Rectal smooth muscle tissue (tissue), 1 donor: ENCODE results near the gene UBE2O.

Experiments
- H3K27ac ChIP-seq: one replicate; pipeline ENCODE4 v1.7.0; 2013; ENCODE audit warnings: low read depth, low read length, inconsistent platforms
- H3K27me3 ChIP-seq: one replicate; pipeline ENCODE4 v1.7.0; 2013; ENCODE audit warnings: low read length; ENCODE audit not compliant: control insufficient read depth, insufficient read depth
- H3K36me3 ChIP-seq: one replicate; pipeline ENCODE4 v1.7.0; 2013; ENCODE audit warnings: low read length; ENCODE audit not compliant: control insufficient read depth, insufficient read depth
- H3K4me1 ChIP-seq: one replicate; pipeline ENCODE4 v1.7.0; 2013; ENCODE audit warnings: low read length; ENCODE audit not compliant: control insufficient read depth, insufficient read depth
- H3K4me3 ChIP-seq: one replicate; pipeline ENCODE4 v1.7.0; 2013; ENCODE audit warnings: low read length
- H3K9ac ChIP-seq: one replicate; pipeline ENCODE4 v1.7.0; 2013; ENCODE audit warnings: low read length

Gene UBE2O

DNA sequence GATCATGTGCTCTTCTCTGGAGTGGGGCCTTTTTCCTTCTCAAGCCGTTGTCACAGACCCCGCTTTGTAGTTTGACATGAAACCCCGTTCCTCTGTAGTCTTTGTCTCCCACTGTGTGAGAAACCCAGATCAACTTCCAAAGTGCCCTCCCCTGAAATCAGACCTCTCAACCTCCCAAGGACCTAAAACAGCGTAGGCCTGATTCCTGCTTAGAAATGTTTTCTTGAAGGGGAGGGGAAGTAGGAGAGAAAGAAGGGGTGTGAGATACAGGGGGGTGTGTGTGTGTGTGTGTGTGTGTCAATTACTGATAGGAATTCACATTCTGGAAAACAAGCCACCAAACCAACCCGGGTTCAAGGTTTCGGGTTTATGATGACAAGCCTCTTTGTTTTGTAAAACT is 1.4 kb downstream of the UBE2O start:
- no peak overlapping the region for H3K9ac ChIP-seq

DNA sequence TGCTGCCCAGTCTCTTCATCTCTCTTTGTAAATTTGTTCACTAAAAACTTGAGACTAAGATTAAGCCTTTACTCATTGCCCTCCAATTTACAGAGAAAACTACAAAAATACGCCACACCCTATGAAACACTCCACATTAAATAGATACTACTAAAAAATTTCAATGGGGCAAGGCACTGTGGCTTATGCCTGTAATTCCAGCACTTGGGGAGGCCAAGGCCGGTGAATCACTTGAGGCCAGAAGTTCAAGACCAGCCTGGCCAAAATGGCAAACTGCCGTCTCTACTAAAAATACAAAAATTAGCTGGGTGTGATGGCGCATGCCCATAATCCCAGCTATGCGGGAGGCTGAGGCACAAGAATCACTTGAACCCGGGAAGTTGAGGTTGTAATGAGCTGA is 3.8 kb downstream of the UBE2O start:
- Histone ChIP-seq H3K9ac (no peak overlapping the region), H3K27me3 (no peaks in the 10 kb centered on the region), H3K36me3 (no peaks in the 10 kb centered on the region), H3K4me3 (no peak overlapping the region), H3K27ac (no peak overlapping the region), H3K4me1 (peaks cover 18% of the 10 kb centered on the region)

More for the DNA sequence above, 1.4 kb downstream of the UBE2O start:
- Histone ChIP-seq H3K4me3 (no peak overlapping the region), H3K36me3 (no peaks in the 10 kb centered on the region), H3K27ac (no peak overlapping the region), H3K27me3 (no peaks in the 10 kb centered on the region), H3K4me1 (peaks cover 16% of the 10 kb centered on the region)

DNA sequence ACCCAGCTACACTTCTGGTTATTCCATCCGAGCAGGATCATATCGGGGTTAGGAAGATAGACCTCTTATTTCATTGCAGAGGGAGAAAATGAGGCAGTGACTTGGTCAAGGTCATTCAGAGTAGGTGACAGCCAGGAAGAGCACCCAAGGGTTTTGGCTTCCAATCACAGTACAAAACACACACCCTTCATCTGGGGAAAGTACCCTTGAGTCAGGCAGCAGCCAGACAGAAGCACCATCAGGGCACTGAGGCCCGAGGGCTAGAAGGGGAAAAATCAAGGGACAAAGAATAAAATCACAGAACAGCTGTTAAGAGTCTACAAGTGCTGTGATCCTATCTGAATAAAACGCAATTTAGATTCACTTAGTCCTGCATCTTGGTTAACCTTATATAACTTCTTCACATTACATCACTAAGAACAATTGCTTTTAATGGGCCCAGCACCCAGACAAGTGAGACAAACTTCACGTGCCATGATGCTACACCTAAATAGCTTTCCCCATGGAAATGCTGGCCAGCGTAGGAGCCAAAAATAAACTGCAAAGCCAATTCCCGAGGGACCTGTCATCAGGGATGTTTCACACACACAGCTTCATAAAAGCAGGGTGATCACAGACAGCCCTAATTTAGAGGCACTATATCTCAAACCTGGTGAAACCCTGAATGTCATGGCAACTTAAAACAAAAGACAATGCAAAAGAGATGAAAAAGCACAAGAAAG is 4.9 kb downstream of the UBE2O start:
- no peaks in the 10 kb centered on the region for H3K27me3 ChIP-seq
- no peak overlapping the region for H3K4me3 ChIP-seq
- no peak overlapping the region for H3K9ac ChIP-seq
- H3K36me3 ChIP-seq = no peaks in the 10 kb centered on the region
- peak overlapping the region; percentile 50 for H3K27ac ChIP-seq
- peaks cover 18% of the 10 kb centered on the region for H3K4me1 ChIP-seq

DNA sequence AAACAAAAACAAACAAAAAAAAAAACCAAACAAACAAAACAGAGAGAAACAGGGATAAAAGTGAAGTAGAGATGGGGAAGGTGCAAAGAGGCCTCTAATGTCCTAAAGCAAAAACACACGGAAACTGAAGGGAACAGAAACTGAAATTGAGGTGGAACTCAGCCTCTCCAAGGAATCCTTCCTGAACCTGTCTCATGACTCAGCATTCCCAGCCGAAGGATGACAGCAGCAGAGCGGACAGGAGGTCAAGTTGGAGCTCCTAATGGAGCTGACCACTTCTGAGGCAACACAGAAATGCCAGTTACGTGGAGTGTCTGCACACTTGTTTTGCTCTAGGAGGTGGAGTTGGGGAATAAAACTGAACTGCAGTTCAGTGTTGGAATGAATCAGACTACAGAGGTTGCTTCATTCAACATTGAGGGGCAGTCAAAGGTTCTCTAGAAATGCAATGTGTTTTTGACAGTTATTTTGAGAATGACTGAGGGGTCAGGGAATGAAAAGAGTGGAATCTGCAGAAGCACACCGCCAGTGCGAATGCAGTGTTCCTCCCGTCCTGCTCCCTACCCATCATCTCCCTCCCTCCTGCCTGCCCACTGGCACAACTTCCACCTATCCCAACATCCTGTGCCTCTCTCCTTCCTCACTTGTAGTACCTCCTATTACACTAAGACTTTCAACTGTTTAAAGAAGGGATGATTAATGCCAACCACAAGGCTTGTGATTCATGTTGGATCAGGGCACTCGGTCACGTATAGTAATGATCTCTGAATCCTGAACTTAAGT is 6.3 kb downstream of the UBE2O start:
- no peak overlapping the region for H3K4me3 ChIP-seq
- no peaks in the 10 kb centered on the region for H3K36me3 ChIP-seq
- H3K27me3 ChIP-seq = no peaks in the 10 kb centered on the region
- H3K4me1 ChIP-seq = peaks cover 18% of the 10 kb centered on the region
- H3K9ac ChIP-seq = no peak overlapping the region
- H3K27ac ChIP-seq = no peak overlapping the region

DNA sequence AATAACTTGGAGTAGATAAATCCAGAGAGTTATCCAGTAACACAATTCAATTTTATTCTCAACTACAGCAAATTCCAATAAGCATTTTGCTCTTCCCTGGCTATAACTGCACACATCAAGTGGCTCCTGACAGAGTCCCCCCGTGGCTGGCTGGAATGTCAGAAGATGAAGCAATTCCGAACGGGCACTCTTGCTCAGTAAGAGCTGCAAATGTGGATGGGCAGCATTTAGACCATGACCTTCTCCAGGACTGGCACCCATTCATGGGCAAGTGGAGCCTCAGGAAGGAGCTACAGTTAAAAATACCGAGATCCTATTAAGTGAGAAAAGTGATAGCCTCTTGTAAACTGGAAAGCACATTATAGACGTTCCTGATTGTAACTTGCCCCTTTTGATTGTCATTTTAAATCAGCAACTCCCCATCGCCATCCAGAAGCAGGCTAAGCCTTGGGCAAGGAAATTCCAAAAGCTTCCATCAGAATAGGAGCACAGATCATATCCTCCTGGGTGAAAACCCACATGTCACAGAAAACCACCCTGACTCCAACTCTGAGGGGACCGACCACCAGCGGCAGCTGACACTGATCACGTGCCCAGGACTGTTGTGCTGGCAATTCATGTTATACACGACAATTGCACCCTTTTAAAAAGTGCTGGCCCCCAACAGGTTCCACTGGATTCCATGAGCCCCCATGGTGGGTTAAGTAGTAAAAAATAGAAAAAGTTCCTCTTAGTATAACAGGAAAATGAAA is 7.1 kb downstream of the UBE2O start:
- peaks cover 18% of the 10 kb centered on the region for H3K4me1 ChIP-seq
- H3K4me3 ChIP-seq = no peak overlapping the region

DNA sequence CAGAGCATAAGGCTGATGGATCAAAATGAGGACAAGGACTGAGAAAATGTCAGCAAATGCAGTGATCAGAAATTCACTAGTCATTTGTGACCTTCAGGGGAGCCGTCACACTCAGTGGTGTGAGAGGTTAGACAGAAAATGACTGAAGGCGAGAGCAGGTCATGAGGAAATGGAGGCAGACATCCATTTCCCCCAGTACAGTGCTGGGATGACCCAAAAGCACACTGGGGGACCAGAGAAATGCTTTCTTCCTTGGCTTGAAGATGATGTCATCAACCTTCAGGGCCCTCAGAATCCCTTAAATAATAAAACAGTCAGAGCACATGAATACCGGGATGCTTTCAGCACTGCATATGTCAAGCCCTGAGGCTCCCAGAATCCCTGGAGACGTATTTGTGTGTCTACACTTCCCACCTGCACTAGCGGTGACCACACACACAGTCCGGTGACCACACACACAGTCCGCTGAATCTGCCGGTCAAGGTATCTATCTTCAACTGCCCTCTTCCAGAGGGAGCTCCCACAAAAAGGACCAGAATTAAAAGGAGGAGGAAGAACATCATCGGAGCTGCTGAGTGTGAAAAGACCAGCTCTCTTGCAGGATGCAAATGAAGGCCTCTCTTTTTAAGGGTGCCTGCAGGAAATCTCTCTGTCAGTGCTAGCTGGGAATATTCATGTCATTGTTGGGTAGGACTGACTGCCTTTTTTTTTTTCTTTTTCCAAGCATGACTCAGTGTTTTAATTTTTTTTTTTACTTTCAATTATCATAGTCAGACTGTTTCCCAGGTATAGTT is 8.2 kb downstream of the UBE2O start:
- Histone ChIP-seq H3K36me3 (no peaks in the 10 kb centered on the region), H3K9ac (no peak overlapping the region), H3K4me1 (peaks cover 18% of the 10 kb centered on the region)

More for the DNA sequence above, 7.1 kb downstream of the UBE2O start:
- H3K36me3 ChIP-seq = no peaks in the 10 kb centered on the region
- no peaks in the 10 kb centered on the region for H3K27me3 ChIP-seq
- no peak overlapping the region for H3K9ac ChIP-seq
- no peak overlapping the region for H3K27ac ChIP-seq

DNA sequence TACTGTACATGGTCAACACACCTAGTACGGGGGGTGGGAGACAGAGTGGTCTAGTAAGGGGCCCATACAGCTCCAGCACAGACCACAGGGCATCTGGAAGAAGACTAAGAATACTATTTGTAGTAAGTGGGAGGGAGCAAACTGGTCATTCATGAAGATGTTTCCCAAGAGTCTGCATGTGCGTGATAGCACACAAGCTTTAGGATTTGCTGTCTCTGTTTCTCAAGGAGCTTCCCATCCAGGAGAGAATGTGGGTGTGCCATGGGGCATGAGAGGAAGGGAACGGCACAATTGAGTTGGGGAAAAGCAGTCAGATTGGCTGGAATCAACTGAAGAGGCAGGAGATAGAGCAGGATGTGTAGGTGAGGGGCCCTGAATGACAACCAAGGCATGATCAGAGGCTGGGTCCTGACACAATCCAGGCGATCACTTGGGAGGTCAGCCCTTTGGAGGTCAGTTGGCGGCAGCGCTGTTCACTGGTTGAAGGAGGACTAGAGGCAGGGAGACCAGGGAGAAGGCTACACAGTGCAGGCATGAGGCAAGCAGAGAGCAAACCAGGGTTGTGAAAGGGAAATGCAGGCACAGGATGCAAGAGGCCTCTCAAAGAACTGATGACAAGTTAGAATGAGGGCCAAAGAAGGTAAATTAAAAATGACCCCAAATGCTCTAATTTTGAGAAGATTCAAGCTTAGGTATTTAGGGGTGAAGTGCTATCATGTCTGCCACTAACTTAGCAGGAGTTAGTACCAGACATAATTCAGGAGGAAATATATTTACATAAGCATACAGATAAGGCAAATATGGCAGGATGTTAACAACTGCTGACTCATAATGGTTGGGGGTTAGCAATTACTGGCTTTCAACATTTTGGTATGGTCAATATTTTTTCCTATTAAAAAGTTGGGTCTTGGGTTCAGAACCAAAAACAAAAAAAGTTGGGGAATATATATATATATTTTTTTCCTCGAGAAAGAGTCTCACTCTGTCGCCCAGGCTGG is 10.3 kb downstream of the UBE2O start:
- H3K4me1 ChIP-seq = peaks cover 7% of the 10 kb centered on the region

More for the DNA sequence above, 8.2 kb downstream of the UBE2O start:
- Histone ChIP-seq H3K27me3 (no peaks in the 10 kb centered on the region), H3K4me3 (no peak overlapping the region), H3K27ac (no peak overlapping the region)

DNA sequence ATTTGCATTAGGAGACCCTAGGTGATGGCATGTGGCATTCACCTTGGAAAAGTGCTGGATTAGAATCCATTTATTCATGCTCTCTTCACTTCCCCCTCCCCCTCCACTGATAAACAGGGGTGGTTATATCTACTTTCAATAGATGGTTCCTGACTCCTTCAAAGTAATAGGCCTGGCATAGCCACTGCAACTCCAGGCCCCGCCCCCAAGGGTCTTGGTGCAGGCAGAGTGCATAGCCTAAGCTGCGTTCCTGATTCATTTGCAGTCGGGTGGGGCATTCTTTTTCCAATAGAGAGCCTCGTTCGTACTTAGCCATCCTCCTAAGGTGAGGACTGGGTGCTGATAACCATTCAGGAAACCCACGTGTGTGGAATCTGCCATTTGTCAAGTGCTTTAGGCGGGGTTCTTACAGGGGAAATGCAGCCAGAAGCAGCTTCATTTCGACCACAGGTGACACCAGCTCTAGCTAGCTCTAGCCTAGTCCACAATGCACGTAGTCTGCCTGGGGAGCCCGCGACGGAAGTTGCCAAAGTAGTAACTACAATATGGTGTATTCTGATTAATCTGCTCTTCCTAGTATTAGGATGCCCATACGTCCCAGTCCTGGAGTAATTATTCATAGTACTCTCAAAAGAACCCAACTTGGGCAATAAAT is 11.1 kb downstream of the UBE2O start:
- no peak overlapping the region for H3K4me3 ChIP-seq
- H3K9ac ChIP-seq = no peak overlapping the region
- peaks cover 4% of the 10 kb centered on the region for H3K4me1 ChIP-seq
- no peaks in the 10 kb centered on the region for H3K27me3 ChIP-seq
- H3K27ac ChIP-seq = no peak overlapping the region
- H3K36me3 ChIP-seq = no peaks in the 10 kb centered on the region

More for the DNA sequence above, 10.3 kb downstream of the UBE2O start:
- H3K9ac ChIP-seq = no peak overlapping the region
- no peak overlapping the region for H3K4me3 ChIP-seq
- H3K36me3 ChIP-seq = no peaks in the 10 kb centered on the region
- no peaks in the 10 kb centered on the region for H3K27me3 ChIP-seq
- H3K27ac ChIP-seq = no peak overlapping the region

DNA sequence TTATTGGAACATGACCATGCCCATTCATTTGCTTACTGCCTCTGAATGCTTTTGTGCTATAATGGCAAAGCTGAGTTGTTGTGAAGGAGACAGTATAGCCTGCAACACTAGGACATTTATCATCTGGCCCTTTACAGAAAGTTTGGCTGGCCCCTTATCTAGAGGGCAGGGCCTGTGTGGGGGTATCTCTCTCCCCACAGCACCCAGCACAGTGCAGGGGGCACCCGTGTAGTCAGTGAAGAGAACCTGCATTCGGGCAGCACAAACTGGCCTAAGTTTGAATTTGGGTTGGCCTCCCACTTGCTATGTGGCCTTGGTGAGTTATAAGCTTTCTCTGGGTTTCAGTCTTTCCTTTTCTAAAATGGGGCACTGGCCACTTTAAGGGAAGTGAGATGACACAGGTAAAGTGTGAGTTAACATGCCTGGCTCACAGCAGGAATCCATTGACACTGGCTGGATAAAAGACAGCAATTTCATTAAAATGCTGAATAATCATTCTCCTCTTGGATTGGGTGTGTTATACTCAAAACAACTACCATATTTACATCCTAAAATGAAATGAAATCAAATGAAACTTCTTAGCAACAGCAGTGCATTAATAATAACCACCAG is 12.1 kb downstream of the UBE2O start:
- H3K4me1 ChIP-seq = no peaks in the 10 kb centered on the region
- H3K9ac ChIP-seq = no peak overlapping the region
- H3K36me3 ChIP-seq = no peaks in the 10 kb centered on the region
- no peak overlapping the region for H3K4me3 ChIP-seq
- no peaks in the 10 kb centered on the region for H3K27me3 ChIP-seq
- H3K27ac ChIP-seq = no peak overlapping the region

DNA sequence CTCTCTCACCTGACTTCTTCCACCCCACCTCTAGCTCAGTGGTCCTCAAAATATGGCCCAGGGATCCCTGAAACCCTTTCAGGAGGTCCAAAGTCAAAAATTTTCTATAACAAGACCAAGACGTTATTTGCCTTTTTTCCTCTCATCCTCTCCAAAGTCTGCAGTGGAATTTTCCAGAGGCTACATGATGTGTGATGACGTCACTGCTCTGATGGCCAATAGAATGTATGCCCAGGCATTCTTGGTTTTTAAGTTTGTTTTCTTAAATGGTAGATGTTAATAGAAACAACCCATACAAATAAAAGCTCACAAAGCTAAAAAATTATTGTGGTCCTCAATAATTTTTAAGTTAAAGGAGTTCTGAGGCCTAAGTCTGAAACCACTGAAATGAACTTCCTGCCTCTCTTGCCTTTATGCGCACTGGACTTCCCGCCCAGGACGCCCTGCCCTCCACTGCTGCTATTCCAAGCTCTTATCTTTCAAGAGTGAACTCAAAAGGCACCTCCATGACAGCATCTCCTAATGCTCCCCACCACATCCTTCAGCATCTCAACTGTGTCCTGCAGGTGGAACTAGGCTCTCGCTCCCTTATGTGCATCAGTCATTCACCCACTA is 13.5 kb downstream of the UBE2O start:
- no peaks in the 10 kb centered on the region for H3K27me3 ChIP-seq
- no peak overlapping the region for H3K27ac ChIP-seq
- H3K36me3 ChIP-seq = no peaks in the 10 kb centered on the region
- H3K4me1 ChIP-seq = no peaks in the 10 kb centered on the region
- H3K9ac ChIP-seq = no peak overlapping the region
- no peak overlapping the region for H3K4me3 ChIP-seq
